Right lobe of liver (tissue), 6 donors: ENCODE data around the gene PTPRN2. TPM values are rescaled to one million over a fixed set of nuclear protein-coding genes. Genes with fewer than 3 reads are reported as not detected.

Source experiments
- ATAC-seq, 4 donors: fragments of 200-7000 bp; cut with Tn5 transposase; one replicate each; pipeline ENCODE4 v1.9.1; 2020; ENCODE audit warnings: mild to moderate bottlenecking in 4 of 4, moderate library complexity in 4 of 4
- DNase-seq, 3 donors: peaks; one replicate each; pipeline ENCODE4 v3.0.0-alpha.2; 2020
- H3K27ac ChIP-seq, 3 donors: fragments of 200-600 bp; one replicate each; pipeline ENCODE4 v1.8.0; 2022
- H3K27me3 ChIP-seq, 2 donors: fragments of 200-600 bp; one replicate each; pipeline ENCODE4 v1.8.0; 2022
- H3K36me3 ChIP-seq, 4 donors: fragments of 200-600 bp; sonication (generic) in 1 of 4; one replicate each; pipeline versions ENCODE4 v1.5.1 to v1.8.0; 2017 to 2022; ENCODE audit warnings: control low read depth in 1 of 4
- H3K4me1 ChIP-seq, 4 donors: fragments of 200-600 bp; sonication (generic) in 1 of 4; one replicate each; pipeline versions ENCODE4 v1.5.1 to v1.8.0; 2017 to 2022; ENCODE audit warnings: control low read depth in 1 of 4
- H3K4me3 ChIP-seq, 3 donors: fragments of 200-600 bp; one replicate each; pipeline ENCODE4 v1.8.0; 2022
- H3K9me3 ChIP-seq, 4 donors: fragments of 200-600 bp; sonication (generic) in 1 of 4; one replicate each; pipeline versions ENCODE4 v1.5.1 to v1.8.0; 2017 to 2022; ENCODE audit warnings: control low read depth in 1 of 4
- CTCF ChIP-seq, 4 donors: fragments of 200-600 bp in 3 of 4; fragments of 450-650 bp in 1 of 4; IDR thresholded peaks; one replicate each; pipeline versions ENCODE4 v1.5.1 to v1.8.0; 2016 to 2022; ENCODE audit warnings: antibody characterized with exemption in 4 of 4, mild to moderate bottlenecking in 2 of 4
- POLR2A ChIP-seq: fragments of 450-650 bp; IDR thresholded peaks from one replicate; pipeline ENCODE4 v1.6.1; 2017; ENCODE audit warnings: antibody characterized with exemption, mild to moderate bottlenecking
- WGBS: methylation state at CpG from one replicate; pipeline ENCODE4 v1.1.6; 2018; ENCODE audit warnings: low coverage, low lambda C conversion rate; ENCODE audit not compliant: insufficient coverage; ENCODE audit errors: missing lambda C conversion rate; 5-methylcytosine and 5-hydroxymethylcytosine counted together
- intact Hi-C, 2 donors: fragments of 100-400 bp; cut with DNase I; formaldehyde crosslinking; loops; one replicate each; pipeline versions ENCODE4 v1.11.2 to v1.14.1; 2022
- total RNA-seq, 6 experiments: library from RNA; depleted of rRNA in 2 of 6; stranded (reverse); fragments of >200 nt in 2 of 6; fragmentation: NEBNext Ultra II Directional in 3 of 6; extraction: Animal tissue kit (Norgen Biotek cat#: 25700) in 3 of 6; gene quantifications; one replicate each; pipeline versions ENCODE4 v1.1.0 to v1.2.4, GENCODE V29; 2016 to 2023
- donor health status: DM: no; HTN: yes; CAD: no.
- donor health status: DM: no; HTN: no; CAD: no.
- donor health status: DM: no; HTN: no; CAD: no.
- donor health status: DM: no; HTN: yes; CAD: no.
- donor health status: DM: no; HTN: yes; CAD: no.

The PTPRN2 gene
- total RNA-seq, 6 experiments from 2014 or later, result 0.15 to 0.87 (median 0.67) TPM

- TF ChIP-seq CTCF (IDR thresholded peaks at IDR 0.05) (no peak), POLR2A (no peak)
- intact Hi-C loops, result no loop called here
- no peak overlapping the region for H3K27ac ChIP-seq
- H3K27me3 ChIP-seq, result no peaks in the 10 kb centered on the region
- H3K4me3 ChIP-seq, result no peak overlapping the region
- ATAC-seq (no peak), DNase-seq (peak in 1 of 3 donors; percentile 8)
- H3K36me3 ChIP-seq, result no peaks in the 10 kb centered on the region
- no peaks in the 10 kb centered on the region for H3K4me1 ChIP-seq
- 73% methylated on average over 13 of the region's 22 CpGs for WGBS
- H3K9me3 ChIP-seq, result no peaks in the 10 kb centered on the region
Measured at GRCh38 chr7:158077934-158078910, 509.4 kb downstream of the PTPRN2 start.

DNA sequence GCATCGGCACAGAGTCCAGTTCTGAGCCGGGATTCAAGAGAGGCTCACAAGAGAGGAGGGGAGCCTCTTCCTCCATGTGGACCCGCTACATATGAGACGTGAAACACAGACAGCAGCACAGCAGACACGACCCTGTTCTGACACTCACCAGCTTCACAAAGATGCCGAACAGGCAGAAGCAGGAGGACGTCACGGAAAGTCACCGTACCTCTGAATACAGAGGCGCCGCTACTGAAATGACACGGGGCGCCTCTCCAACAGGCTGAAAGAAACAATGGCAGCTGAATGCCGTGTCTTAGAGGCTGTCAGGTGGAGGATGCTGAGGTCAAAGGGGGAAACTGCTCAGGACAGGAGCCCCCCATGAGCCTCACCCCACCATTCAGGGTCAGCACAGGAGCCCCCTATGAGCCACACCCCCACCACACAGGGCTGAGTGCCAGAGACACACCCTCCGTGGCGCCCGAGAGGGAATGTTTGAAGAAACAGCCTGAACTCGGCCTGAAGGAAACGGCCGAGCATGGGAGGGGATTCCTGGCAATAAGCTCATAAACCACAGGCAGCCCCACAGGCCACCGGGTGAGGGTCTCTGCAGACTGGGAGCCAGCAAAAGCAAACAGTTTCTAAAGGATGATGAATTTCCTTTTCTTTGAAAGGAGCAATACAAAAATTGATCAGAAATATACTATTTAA lies 510.3 kb downstream of the PTPRN2 start:
- TF ChIP-seq POLR2A, result no peak
- TF ChIP-seq CTCF (IDR thresholded peaks at IDR 0.05), result no peak
- intact Hi-C loops, result no loop called here

GRCh38 chr7:158076656-158077055 lies 511.0 kb downstream of the PTPRN2 start:
- TF ChIP-seq CTCF (IDR thresholded peaks at IDR 0.05) (no peak), POLR2A (no peak)
- H3K4me1 ChIP-seq, result no peaks in the 10 kb centered on the region
- no peak overlapping the region for H3K27ac ChIP-seq
- ATAC-seq (no peak), DNase-seq (peak in 1 of 3 donors; percentile 17)
- H3K27me3 ChIP-seq, result no peaks in the 10 kb centered on the region
- no peaks in the 10 kb centered on the region for H3K36me3 ChIP-seq
- no peaks in the 10 kb centered on the region for H3K9me3 ChIP-seq
- intact Hi-C loops, result no loop called here
- no peak overlapping the region for H3K4me3 ChIP-seq
- WGBS, result 69% methylated on average over 9 of the region's 12 CpGs

More for the DNA sequence above, 510.3 kb downstream of the PTPRN2 start:
- Histone ChIP-seq H3K4me3 (no peak overlapping the region), H3K36me3 (no peaks in the 10 kb centered on the region), H3K27me3 (no peaks in the 10 kb centered on the region), H3K4me1 (no peaks in the 10 kb centered on the region), H3K27ac (no peak overlapping the region), H3K9me3 (no peaks in the 10 kb centered on the region)
- 35% methylated on average over 6 of the region's 21 CpGs for WGBS
- DNase-seq, result peak in 1 of 3 donors; percentile 39
- no peak for ATAC-seq

DNA sequence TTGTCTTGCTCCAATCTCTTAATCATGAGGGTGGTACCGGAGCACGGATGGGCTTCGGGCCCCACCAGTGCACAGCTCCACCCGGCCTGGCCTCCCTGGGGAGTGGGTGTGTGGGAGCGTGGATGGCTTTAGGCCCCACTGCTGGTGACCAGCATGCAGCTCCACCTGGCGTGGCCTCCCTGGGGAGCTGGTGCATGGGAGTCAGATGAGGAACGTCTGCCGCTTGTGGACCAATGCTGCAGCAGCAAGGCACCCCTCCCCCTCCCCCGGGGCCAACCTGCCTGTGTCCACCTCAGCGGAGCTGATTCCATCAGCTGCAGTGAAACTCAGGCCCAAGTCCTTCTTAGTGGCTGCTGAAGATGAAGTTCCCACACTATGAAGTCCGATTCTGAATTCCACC lies 511.4 kb downstream of the PTPRN2 start:
- no peaks in the 10 kb centered on the region for H3K36me3 ChIP-seq
- no peak for TF ChIP-seq POLR2A
- H3K27me3 ChIP-seq, result no peaks in the 10 kb centered on the region
- no peaks in the 10 kb centered on the region for H3K4me1 ChIP-seq
- H3K9me3 ChIP-seq, result no peaks in the 10 kb centered on the region
- peak in 1 of 3 donors; percentile 37 for DNase-seq
- H3K27ac ChIP-seq, result no peak overlapping the region
- H3K4me3 ChIP-seq, result no peak overlapping the region
- intact Hi-C loops, result no loop called here
- ATAC-seq, result no peak
- WGBS, result 60% methylated on average over 1 of the region's 11 CpGs

DNA sequence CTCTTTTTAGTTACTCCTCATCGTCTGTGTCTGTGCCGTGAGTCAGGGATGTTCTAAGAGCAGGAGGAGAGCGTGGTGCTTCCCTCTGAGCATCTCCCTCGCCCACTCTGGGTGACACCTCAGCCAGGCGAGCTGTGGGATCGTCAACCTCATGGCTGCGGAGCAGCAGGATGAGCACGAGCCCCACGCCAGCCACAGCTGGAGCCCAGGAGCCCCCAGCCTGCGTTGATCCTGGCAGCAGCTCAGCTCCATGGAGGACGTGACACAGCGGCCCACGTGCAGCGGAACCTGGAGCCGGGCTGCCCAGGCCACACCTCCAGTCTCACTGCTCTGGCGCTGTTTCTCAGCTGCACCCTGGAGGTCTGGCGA lies 512.0 kb downstream of the PTPRN2 start:
- 74% methylated on average over 7 of the region's 17 CpGs for WGBS
- H3K9me3 ChIP-seq, result no peaks in the 10 kb centered on the region
- no peak overlapping the region for H3K4me3 ChIP-seq
- intact Hi-C loops, result no loop called here
- TF ChIP-seq CTCF (IDR thresholded peaks at IDR 0.05) (no peak), POLR2A (no peak)
- no peaks in the 10 kb centered on the region for H3K4me1 ChIP-seq
- no peaks in the 10 kb centered on the region for H3K27me3 ChIP-seq
- no peak for DNase-seq
- H3K27ac ChIP-seq, result no peak overlapping the region
- H3K36me3 ChIP-seq, result no peaks in the 10 kb centered on the region
- no peak for ATAC-seq
